Midbrain (tissue), 1 donor: Measurements from ENCODE around the gene OR51S1.
"Not testable (repeated sequence)": the region's sequence is repeated elsewhere in the genome, so short reads cannot be mapped to it uniquely, and the experiment has no call there.

Source experiments
- DNase-seq: peaks from one replicate; lab custom pipeline; 2025; lab: John Stamatoyannopoulos, UW

The OR51S1 gene

DNA sequence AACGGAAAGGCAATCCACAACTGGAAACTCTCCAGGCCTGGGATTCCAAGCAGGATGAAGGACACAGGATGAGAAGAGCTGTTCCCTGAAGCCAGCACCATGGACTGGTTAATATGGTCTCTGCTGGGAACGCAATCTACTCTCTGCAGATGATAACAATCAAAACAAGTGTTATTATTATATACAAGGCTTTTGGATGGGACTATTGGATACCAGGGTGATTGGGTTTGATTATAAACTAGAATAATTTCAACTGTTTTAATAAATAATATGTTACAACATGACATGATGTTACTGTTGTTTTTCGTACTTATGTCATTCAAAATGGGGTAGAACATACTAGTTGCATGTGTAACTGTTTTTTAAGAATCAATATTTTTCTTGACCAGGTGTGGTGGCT lies 44.7 kb downstream of the OR51S1 start, which contains the start of gene OR52R1:
OR52R1 (minus strand) TSS at position 101 of the 400 bp plus-strand sequence; CDS start at position 101, 0 bp downstream.
- DNase-seq = no peak

DNA sequence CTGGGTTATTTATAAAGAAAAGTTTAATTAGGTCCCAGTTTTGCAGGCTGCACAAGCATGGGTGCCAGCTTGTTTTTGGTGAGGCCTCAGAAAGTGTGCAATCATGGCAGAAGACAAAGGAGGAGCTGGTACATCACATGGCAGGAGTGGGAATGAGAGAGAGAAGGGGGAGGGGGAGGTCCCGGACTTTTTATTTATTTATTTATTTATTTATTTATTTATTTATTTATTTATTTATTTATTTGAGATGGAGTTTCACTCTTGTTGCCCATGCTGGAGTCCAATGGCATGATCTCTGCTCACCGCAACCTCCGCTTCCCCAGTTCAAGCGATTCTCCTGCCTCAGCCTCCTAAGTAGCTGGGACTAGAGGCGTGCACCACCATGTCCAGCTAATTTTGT lies 47.7 kb downstream of the OR51S1 start:
- DNase-seq = not testable (repeated sequence)

- no peak for DNase-seq
These were observed 50.4 kb downstream of the OR51S1 start for GRCh38 chr11:4798427-4799183.
